Muscle of arm (tissue), 14 donors: Measurements from ENCODE around the gene CNIH2. TPM values are rescaled to one million over a fixed set of nuclear protein-coding genes. Genes with fewer than 3 reads are reported as not detected.
"Not testable (repeated sequence)": the region's sequence is repeated elsewhere in the genome, so short reads cannot be mapped to it uniquely, and the experiment has no call there.

Experiments
- DNase-seq: peaks from one replicate; pipeline ENCODE4 v3.0.0-alpha.2; 2013
- long read RNA-seq, 11 donors: transcript quantifications; one replicate each; lab custom pipeline, GENCODE V29; 2026
- polyA plus RNA-seq, 12 donors: library from polyadenylated mRNA; unstranded; fragments of 120-200 nt; gene quantifications; one replicate each; pipeline ENCODE4 v1.2.1, GENCODE V29; 2013; ENCODE audit not compliant: insufficient read length in 12 of 12

Gene CNIH2
- polyA plus RNA-seq = 1 to 10 TPM in 11 of 12 donors, not detected in 1; 1.6 to 9.4 (median 4.7) TPM
- long read RNA-seq, donor 1, transcript CNIH2-201 (6 exons, 1,356 nt) = major isoform, 6 of 6 reads
- long read RNA-seq, donor 1, partial matches to known transcripts = 0 of 6 reads
- long read RNA-seq, donor 1, other reads (novel, unspliced or antisense) = 0 of 6 reads
- long read RNA-seq, donor 2, partial matches to known transcripts = 30 of 85 reads
- long read RNA-seq, donor 2, other reads (novel, unspliced or antisense) = 52 of 85 reads
- long read RNA-seq, donor 3, partial matches to known transcripts = 9 of 27 reads
- long read RNA-seq, donor 3, other reads (novel, unspliced or antisense) = 16 of 27 reads
- long read RNA-seq, donor 4 = 0 reads
- long read RNA-seq, donor 5 = 0 reads
- long read RNA-seq, donor 6, partial matches to known transcripts = 0 of 3 reads
- long read RNA-seq, donor 6, other reads (novel, unspliced or antisense) = 0 of 3 reads
- long read RNA-seq, donor 7, partial matches to known transcripts = 0 of 4 reads
- long read RNA-seq, donor 7, other reads (novel, unspliced or antisense) = 0 of 4 reads
- long read RNA-seq, donor 8 = 0 reads
- long read RNA-seq, donor 9, partial matches to known transcripts = 0 of 3 reads
- long read RNA-seq, donor 9, other reads (novel, unspliced or antisense) = 0 of 3 reads
- long read RNA-seq, donor 10 = 0 reads
- long read RNA-seq, donor 11, partial matches to known transcripts = 0 of 4 reads
- long read RNA-seq, donor 11, other reads (novel, unspliced or antisense) = 0 of 4 reads

DNA sequence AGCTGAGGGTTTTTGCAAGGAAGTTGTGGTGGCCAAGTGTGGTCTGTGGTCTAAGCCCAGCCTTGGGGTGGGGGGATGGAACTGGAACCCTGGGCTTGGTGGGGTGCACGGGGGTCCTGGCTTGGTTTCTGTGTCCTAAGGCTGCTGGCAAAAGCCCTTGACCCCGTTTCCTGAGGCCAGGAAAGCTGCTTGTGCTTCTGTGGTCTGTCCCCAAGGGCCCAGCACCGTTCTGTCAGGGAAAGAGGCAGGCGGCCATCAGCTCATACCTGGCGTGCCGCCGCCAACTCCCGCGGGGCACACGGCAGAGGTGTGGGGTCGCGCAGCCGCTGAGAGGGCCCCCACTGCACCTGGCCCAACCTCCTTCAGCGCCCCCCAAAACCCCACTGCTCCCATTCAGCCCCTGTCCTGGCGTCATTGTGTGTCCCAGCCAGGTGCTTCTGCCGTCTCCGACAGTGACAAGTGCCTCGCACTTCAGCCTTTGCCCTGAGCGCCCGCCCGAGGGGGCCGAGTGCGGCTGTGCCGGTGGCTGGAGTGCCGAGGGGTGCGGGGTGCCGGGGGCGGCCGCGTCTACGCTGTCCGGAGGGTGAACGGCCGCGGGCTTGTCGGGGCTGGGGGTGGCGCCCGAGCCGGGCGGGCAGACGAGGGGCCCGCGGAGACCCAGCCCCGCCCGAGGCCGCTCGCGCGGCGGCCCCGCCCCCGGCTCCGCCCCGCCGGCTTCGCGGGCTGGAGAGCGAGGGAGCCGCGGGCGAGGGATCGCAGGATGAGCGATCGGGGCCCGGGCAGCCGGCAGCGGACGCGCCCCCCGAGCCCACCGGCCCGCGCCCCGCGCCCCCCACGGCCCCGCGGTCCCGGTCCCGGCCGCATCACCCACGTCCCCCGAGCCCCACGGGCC is at the start of gene CNIH2:
CNIH2 (plus strand) TSS at position 705 of the 892 bp plus-strand sequence. CDS start 282 bp downstream, outside the sequence.
- no peak for DNase-seq

DNA sequence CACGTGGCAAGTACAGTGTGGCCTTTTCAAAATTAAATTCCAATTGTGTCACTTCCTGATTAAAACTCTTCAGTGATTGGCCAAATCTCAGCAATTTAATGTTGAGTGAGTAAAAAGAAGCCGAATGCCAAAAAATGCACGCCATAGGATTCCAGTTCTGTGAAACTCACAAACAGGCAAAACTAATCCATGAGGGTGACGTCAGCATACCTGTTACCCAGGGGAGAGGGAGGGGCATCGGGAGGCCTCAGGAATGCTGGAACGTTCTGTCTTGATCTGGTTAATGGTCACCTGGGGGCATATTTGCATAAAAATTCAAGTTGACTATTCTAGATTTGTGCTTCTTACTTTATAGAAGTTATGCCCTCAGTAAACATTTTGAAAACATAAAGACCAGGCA is 49.5 kb upstream of the CNIH2 start:
- no peak for DNase-seq

DNA sequence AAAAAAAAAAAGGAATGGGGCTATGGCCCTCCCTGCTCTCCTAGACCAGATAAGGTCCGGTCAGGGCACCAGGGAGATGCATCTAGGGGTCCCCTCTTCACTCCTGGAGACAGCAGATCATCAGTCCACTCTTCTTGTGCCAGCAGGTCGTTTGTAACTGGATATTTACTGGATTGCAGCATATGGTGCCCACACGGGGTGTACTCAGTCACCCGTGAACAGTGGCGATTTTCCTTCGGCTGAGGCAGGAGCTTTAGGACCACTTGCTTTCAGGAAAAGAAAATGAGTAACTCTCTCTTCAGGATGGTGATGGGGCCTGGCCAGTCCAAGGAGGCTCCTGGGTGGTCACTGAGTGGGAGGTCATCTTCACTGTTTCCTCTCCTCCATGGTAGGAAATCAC is 47.8 kb upstream of the CNIH2 start:
- no peak for DNase-seq

DNA sequence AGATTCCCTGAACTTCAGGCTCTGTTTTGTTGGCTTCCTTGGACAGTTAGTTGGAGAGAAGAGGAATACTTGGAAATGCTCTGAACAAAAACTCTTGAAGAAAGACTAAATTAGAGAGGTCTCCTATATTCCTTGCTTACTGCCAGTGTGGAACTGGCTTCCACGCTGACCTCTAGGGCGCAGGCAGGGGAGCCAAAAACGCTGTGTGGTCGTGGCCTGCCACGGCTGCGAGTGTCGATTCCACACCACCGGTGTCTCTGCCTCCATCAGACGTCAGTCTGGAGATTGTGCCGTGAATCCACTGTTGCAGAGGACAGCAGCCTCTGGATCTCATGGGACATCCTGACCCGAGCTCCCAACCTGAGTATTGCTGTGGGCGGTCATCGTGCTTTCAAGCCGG is 47.0 kb upstream of the CNIH2 start:
- DNase-seq = no peak

DNA sequence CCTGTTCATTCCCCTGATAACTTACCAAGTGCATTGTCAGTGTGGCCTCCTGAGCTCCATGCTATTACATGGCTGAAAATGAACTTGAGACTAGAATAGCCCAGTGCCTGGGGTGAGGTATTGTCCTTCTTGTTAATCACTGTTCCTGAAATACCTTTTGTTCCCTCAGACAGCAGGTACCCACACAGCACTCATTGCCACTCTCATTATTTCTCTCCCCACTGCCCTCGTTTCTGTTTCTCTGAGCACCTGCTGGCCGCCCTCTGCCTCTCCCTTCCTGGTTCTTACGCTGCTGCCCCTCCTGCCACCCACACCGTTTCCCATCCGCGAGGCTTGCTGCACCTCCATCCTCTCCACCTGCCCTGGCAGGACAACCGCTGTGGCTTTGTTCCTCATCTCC is 46.4 kb upstream of the CNIH2 start:
- no peak for DNase-seq

DNA sequence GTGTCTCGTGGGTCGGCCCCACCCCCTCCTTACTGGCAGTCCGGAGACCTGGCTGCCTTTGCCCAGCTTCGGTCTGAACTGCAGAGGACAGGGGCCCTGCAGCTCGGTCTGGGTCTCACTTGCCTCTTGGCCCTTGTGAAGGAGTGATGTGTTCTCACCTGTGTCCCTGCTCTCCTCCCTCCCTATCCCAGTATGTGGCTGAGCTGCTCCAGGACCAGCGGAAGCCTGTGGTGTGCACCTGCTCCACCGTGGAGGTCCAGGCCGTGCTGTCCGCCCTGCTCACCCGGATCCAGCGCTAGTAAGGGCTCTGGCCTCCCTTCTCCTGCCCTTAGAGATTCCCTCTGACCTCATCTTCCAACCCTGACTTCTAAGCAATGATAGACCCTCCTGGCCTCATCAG is 45.2 kb upstream of the CNIH2 start:
- DNase-seq = no peak

DNA sequence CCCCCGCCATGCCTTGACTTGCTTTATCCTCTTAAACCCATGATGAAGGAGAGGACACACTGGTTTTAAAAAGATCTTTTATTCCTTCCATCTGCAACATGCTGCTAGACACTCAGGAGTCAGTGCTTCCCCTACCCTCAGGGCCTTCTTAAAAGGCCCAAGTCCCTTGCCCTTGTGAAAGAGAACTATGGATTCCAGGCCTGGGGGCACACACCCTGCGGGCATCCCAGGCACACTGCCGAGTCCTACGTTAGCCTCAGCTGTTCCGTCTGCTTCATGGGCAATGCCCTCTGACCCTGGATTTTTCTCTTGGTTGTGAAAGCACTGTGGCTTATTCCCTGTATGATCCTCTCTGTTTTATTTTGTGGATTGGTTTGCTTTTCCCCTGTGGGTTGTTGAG is 44.7 kb upstream of the CNIH2 start:
- no peak for DNase-seq

DNA sequence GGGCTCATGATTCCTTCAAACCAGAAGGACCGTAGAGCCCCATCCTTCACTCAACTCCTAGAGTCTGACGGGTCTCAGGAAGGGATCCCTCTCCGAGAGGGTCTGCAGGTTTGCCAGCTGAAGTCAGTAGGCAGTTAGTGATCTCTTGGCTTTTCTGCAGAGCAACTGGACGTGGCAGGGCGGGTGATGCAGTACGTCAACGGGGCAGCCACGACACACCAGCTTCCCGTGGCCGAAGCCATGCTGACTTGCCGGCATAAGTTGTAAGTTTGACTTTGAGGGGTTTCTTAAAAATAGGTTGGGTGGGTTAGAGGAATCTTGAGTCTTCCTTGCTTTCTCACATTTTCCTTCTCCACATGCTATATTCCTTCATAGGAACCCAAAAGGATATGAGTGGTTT is 42.8 kb upstream of the CNIH2 start:
- no peak for DNase-seq

DNA sequence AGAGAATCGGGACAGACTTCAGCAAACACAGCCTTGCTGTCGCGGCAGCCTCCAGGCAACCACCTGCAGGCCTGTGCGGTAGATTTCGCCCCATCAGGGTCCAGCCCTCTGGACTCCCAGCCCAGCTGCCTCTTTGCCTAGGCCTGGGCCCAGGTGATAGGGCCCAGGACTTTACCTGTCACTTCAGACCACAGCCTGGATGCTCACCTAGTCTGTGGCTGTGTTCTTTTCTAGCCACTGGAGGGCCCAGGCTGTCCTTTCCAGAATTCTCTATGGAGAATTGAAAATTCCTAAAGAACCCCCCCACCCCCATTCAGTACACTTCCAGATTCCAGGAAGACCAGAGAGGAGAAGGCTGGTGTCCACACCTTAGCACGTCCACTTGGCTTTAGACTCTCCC is 40.1 kb upstream of the CNIH2 start:
- no peak for DNase-seq

DNA sequence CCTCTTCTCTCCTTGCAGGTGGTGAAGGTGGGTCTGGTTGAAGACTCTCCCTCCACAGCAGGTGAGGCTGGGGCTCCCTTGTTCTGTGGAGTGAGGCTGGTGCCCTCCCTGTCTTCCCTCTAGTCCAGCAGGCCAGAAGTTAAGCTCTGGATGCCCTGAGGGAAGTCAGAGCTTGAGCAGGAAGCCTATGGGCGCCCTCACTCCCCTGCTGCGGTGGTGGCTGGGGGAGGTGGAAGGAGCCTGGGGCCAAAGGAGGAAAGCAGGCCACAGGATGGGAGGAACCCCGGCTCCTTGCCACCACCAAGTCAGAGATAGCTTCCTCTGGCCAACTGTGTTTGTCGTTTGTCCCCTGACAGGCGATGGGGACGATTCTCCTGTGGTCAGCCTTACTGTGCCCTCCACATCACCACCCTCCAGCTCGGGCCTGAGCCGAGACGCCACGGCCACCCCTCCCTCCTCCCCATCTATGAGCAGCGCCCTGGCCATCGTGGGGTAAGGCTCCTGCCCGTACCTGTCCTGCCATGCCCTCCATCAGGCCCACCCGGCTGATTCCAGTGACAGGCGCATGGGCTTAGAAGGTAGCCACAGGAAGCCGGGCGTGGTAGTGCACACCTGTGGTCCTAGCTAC is 39.1 kb upstream of the CNIH2 start:
- DNase-seq = no peak

DNA sequence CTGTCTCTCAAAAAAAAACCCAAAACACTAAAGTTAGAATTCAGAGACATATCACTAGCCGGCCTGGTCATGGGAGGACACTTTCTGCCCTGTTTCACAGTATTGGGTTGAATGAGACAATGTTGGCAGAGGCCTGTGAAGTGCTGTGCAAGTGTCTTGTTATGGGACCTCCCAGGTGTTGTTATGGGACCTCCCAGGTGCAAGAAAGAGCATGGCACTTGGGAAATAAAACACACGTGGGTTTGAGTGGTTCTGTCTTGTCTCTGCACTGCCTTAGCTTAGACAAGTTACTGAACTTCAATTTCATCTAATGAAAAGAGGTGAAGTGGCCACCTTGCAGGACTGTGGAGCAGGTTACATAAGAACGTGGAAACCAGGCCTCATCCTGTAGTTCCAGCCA is 38.5 kb upstream of the CNIH2 start:
- no peak for DNase-seq

DNA sequence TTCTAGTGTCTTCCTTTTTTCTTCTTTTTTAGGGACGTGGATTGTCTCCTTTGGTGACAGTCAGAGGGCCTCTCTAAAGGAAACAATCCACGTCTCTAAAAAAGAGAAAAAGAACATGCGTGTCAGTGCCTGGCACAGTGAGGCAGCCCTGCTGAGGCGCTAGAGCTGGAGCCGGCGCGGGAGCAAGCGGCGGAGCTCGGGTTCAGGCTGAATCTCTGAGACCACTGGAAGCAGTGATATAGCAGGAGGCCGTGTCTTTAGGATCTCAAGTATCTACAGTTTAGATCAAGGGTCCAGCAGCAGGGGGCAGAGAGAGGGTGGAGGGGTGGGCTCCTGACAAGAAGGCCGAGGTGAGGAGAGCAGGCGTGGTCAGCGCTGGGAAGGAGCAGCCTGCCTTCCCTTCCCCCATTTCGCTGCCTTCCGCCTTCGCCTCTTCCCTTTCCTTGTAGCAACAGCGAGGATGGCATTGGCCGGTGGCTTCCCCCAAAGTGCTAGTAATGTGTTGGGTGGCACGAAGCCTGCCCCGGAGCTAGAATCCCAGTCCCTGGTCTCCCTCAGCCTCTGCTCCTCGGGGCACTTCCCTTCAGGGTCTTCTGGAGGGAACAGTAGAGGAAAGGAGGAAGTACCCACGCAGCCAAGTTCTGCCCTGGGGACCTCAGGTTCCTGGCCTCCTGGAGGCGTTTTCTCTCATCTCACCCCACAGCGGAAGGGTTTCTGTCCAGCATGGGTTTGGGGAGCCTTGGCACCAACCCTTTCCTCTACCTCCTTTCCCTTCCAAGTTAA is 37.8 kb upstream of the CNIH2 start:
- no peak for DNase-seq

DNA sequence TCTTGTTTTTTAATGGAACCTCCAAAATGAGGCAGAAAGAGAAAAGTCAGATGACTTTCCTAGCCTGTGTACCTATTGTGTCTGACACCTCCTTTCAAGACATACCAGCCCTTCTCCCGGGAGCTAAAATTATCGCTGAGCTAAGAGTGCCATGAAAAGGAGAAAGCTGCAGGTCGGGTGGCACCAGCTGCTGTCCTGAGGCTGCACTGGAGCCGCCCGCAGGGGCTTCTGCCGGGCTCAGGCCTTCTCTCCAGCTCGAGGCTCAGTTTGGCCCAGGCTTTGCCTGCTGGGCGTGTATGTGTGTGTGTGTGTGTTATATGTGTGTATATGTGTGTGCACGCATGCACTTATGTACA is 37.2 kb upstream of the CNIH2 start:
- DNase-seq = no peak

DNA sequence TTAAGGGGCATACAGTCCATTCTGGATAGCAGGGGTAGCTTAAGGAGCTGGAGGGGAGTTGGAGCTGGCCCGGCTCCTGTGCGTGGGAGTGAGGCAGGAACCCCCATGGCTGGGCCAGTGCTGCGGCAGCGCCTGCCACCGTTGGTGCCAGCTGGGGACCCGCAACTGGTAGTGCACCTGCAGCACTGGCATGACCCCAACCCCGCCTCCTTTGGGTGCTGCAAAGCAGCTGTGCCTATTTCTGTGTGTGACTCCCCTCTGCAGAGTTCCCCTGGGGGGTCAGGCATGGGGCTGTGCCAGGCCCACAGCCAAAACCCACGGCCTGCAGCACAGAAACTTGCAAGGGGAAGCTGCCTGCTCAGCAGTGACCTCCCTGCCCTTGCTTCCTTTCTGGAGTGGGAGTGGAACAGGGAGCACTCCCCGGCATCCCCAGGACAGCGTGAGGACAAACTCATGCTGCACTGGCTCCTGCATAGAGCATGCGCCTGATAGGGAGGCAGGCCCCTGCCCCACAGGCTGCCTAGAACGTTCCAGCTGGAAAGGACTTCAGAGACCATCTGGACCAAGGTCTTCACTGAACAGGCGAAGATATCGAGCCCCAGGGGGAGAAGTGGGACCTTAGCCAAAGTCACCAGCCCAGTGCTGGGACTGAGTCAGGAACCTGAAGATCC is 35.7 kb upstream of the CNIH2 start:
- DNase-seq = no peak

DNA sequence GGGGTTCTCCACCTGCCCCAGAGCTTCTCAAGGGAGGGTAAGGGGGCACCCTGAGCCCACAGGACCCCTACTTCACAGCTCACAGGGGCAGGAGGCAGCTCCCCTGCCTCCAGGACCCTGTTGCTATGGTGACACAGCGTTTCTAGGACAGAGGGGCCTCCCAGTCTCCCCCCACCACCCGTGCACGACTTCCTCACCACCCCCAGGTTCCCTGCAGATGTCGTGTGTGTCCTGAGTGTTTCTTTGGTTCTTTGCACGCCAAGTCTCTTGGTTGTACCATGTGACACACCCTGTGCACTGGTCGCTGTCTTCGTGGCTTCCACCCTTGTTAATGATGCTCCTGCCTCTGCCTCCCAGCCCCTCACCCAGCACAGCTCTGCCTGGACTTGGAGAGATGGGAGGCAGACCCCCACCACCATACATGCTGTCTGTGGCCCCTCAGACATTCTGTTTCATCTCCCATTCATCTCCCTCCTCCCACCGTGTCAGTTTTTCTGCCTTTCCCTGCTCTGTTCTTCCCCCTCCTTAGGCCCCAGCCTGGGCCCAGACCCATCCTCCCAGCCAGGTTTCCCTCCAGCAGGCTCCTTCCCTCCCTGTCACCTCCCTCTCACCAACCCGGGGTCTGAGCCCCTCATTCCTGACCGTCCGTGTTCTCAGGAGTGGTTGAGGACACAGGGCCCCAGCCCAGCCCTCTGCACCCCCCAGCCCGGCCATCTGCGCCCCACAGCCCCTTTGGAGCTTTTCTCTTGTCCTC is 34.0 kb upstream of the CNIH2 start:
- no peak for DNase-seq

DNA sequence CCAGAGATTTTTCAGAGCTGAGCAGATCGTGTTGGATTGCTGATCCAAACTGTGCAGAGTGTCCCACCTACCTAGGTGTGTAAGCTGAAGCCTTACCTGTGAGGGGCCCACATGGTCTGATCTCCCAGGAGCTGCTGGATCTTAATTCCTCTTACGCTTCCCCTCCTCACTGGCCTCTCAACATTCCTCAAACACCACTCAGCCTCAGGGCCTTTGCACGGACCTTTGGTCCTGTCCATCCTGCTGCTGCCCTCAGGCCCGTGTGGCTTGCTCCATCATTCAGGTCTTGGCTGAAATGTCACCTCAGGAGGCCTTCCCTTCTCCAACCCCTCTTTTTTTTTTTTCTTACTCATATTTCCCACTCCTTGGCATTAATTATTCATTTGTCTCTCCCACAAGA is 30.7 kb upstream of the CNIH2 start:
- no peak for DNase-seq

DNA sequence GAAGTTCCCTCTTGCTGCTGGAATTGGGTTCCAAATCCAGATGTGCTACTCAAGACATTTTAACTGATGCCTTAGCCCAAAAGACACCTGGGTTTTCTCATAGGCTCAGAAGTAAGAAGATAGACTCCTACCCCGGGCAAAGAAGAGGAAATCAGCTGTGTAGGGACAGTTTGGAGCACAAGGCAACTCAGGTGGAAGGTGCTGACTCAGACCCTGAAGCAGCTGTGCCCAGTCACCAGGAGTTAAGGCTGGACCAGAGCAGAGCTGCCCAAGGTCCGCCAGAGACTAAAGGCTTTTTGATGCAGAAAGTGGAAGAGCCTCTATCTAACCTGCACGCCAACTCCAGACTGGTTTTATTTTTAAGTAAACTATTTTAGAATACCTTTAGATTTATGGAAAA is 30.2 kb upstream of the CNIH2 start:
- no peak for DNase-seq

DNA sequence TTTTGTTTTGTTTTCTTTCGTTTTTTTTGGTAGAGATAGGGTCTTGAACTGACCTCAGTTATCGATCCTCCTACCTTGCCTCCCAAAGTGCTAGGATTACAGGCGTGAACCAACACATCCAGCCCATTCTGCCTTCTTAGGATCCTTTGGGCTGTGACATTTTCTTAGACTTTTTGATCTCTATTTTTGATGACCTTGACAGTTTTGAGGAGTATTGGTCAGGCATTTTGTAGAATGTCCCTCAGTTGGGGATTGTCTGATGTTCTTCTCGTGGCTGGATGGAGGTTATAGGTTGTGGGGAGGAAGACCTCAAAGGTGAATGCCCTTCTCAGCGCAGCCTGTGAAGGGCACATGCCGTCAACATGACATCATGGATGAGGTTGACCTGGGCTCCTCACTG is 29.1 kb upstream of the CNIH2 start:
- DNase-seq = no peak

DNA sequence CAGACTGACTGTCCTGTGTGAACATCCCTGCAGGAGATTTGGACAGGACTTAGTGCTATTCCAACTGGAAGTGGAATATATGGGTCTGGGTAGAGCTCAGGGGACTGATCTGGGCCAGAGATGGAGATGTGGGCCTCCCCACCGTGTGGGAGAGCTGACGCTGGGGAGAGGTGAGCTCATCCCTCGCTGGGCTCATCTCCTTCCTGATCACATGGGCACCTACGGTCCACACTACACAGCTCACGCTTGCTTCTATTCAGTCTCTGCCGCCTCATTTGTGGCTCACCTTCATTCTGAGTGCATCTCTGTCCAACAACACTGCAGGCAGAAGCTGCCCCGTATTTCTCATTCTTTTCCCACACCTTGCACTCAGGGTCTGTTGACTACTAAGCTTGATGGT is 26.2 kb upstream of the CNIH2 start:
- DNase-seq = no peak

DNA sequence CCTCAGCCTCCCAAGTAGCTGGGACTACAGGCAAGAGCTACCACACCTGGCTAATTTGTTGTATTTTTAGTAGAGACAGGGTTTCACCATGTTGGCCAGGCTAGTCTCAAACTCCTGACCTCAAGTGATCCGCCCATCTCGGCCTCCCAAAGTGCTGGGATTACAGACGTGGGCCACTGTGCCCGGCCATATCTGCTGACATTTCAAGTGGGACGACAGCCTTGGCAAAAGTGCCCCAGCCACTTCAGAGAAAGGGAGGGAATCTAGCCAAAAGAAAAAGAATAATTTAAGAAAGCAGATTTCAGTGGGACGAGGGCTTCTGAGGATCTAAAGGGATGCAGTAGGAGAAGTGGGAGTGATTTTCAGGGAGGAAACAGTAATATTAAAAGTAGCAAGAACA is 24.9 kb upstream of the CNIH2 start:
- DNase-seq = not testable (repeated sequence)
